Sigmoid colon (tissue), 7 donors: Measurements from ENCODE around the gene COX4I1. TPM values are rescaled to one million over a fixed set of nuclear protein-coding genes. Genes with fewer than 3 reads are reported as not detected.
A peak's percentile ranks its signal among the peaks of the same experiment; 100 is the strongest.
"Not testable (repeated sequence)": the region's sequence is repeated elsewhere in the genome, so short reads cannot be mapped to it uniquely, and the experiment has no call there.

Experiments
- DNase-seq: peaks from one replicate; pipeline ENCODE4 v3.0.0-alpha.2; 2019
- H3K27ac ChIP-seq, 4 donors: fragments of 200-600 bp; sonication (generic); one replicate each; pipeline ENCODE4 v1.5.1; 2016 to 2019; ENCODE audit warnings: mild to moderate bottlenecking in 1 of 4
- H3K27me3 ChIP-seq, 3 donors: fragments of 200-600 bp; sonication (generic); one replicate each; pipeline ENCODE4 v1.5.1; 2019; ENCODE audit warnings: mild to moderate bottlenecking in 1 of 3
- H3K36me3 ChIP-seq, 4 donors: fragments of 200-600 bp; sonication (generic); one replicate each; pipeline ENCODE4 v1.5.1; 2016 to 2019
- H3K4me1 ChIP-seq, 4 donors: fragments of 200-600 bp; sonication (generic); one replicate each; pipeline ENCODE4 v1.5.1; 2017 to 2019
- H3K4me3 ChIP-seq, 4 donors: fragments of 200-600 bp; sonication (generic); one replicate each; pipeline ENCODE4 v1.5.1; 2017 to 2019; ENCODE audit warnings: mild to moderate bottlenecking in 2 of 4, moderate library complexity in 1 of 4
- H3K9me3 ChIP-seq, 4 donors: fragments of 200-600 bp in 3 of 4; sonication (generic) in 3 of 4; one replicate each; pipeline versions ENCODE4 v1.5.1 to v1.6.1; 2013 to 2019
- CTCF ChIP-seq, 4 experiments: fragments of 450-650 bp in 3 of 4; fragments of 200-600 bp in 1 of 4; IDR thresholded peaks; one replicate each; pipeline ENCODE4 v1.5.1; 2016 to 2019; ENCODE audit warnings: antibody characterized with exemption in 4 of 4, mild to moderate bottlenecking in 3 of 4, moderate library complexity in 2 of 4
- EP300 ChIP-seq, 4 donors: sonication (generic); formaldehyde crosslinking; IDR thresholded peaks; one replicate each; pipeline ENCODE4 v1.6.1; 2017; ENCODE audit warnings: antibody characterized with exemption in 4 of 4
- POLR2A ChIP-seq, 2 donors: fragments of 450-650 bp; IDR thresholded peaks; one replicate each; pipeline ENCODE4 v1.6.1; 2016; ENCODE audit warnings: antibody characterized with exemption in 2 of 2, mild to moderate bottlenecking in 2 of 2, moderate library complexity in 2 of 2
- POLR2AphosphoS5 ChIP-seq, 4 donors: sonication (generic); formaldehyde crosslinking; IDR thresholded peaks; one replicate each; pipeline ENCODE4 v1.6.1; 2017; ENCODE audit warnings: antibody characterized with exemption in 4 of 4
- WGBS, 2 donors: extraction: QIAGEN DNeasy Blood & Tissue Kit; methylation state at CpG; one replicate each; pipeline ENCODE4 v1.1.7; 2013; 5-methylcytosine and 5-hydroxymethylcytosine counted together
- intact Hi-C: fragments of 100-400 bp; cut with DNase I; formaldehyde crosslinking; loops from one replicate; pipeline ENCODE4 v1.15.1; 2023
- polyA plus RNA-seq, 3 donors: library from polyadenylated mRNA; stranded (reverse); fragments of 200-250 nt; gene quantifications; one replicate each; pipeline ENCODE4 v1.2.3, GENCODE V29; 2013
- total RNA-seq, 4 donors: library from RNA; depleted of rRNA; stranded (reverse); fragments of >200 nt; gene quantifications; one replicate each; pipeline ENCODE4 v1.1.0, GENCODE V29; 2016
- donor health status: healthy with polysubstance abuse.
- donor health status: Bipolar disorder and iron deficiency.
- donor health status: healthy.

COX4I1 gene
- total and polyA plus RNA-seq, 7 donors: 700 to 1,922 (median 868) TPM

GRCh38 chr16:85800321-85800669 is 800 bp downstream of the COX4I1 start:
- Histone ChIP-seq H3K27ac (peak overlapping the region; percentile 88 to 99 (median 94)), H3K36me3 (peaks cover 18 to 60% (median 30%) of the 10 kb centered on the region in 4 donors)
- intact Hi-C loops: no loop called here

GRCh38 chr16:85803570-85803969 is 4.1 kb downstream of the COX4I1 start:
- TF ChIP-seq EP300 (IDR thresholded peaks at IDR 0.05) (no peak), CTCF (IDR thresholded peaks at IDR 0.05) (no peak), POLR2AphosphoS5 (IDR thresholded peaks at IDR 0.05) (no peak), POLR2A (IDR thresholded peaks at IDR 0.05) (no peak)
- intact Hi-C loops: no loop called here
- no peak for DNase-seq
- Histone ChIP-seq H3K4me1 (peaks cover 0 to 22% (median 16%) of the 10 kb centered on the region in 4 donors), H3K9me3 (no peaks in the 10 kb centered on the region), H3K27ac (no peak overlapping the region), H3K36me3 (peaks cover 23 to 62% (median 47%) of the 10 kb centered on the region in 4 donors), H3K27me3 (no peaks in the 10 kb centered on the region), H3K4me3 (no peak overlapping the region)
- 73 to 86% methylated on average over 14 of the region's 14 CpGs for WGBS, 2 donors

More at GRCh38 chr16:85800321-85800669, 800 bp downstream of the COX4I1 start:
- Histone ChIP-seq H3K27me3 (no peaks in the 10 kb centered on the region), H3K9me3 (no peaks in the 10 kb centered on the region), H3K4me3 (peak overlapping the region; percentile 76 to 100 (median 97)), H3K4me1 (peaks cover 0 to 39% (median 29%) of the 10 kb centered on the region in 4 donors)
- DNase-seq: no peak
- no peak for TF ChIP-seq POLR2A (IDR thresholded peaks at IDR 0.05)
- no peak for TF ChIP-seq EP300 (IDR thresholded peaks at IDR 0.05)
- 4 to 16% methylated on average over 9 of the region's 9 CpGs for WGBS, 2 donors

- DNase-seq: no peak
- intact Hi-C loops: no loop called here
- Histone ChIP-seq H3K9me3 (no peaks in the 10 kb centered on the region), H3K27me3 (no peaks in the 10 kb centered on the region), H3K4me1 (peaks cover 0 to 16% (median 11%) of the 10 kb centered on the region in 4 donors), H3K27ac (no peak overlapping the region), H3K36me3 (peaks cover 23 to 62% (median 47%) of the 10 kb centered on the region in 4 donors), H3K4me3 (no peak overlapping the region)
- WGBS, 2 donors: 82 to 92% methylated on average over 18 of the region's 18 CpGs
- TF ChIP-seq EP300 (IDR thresholded peaks at IDR 0.05) (no peak), CTCF (IDR thresholded peaks at IDR 0.05) (no peak), POLR2AphosphoS5 (IDR thresholded peaks at IDR 0.05) (no peak), POLR2A (IDR thresholded peaks at IDR 0.05) (no peak)
These were observed 6.0 kb downstream of the COX4I1 start for GRCh38 chr16:85805442-85806045.

DNA sequence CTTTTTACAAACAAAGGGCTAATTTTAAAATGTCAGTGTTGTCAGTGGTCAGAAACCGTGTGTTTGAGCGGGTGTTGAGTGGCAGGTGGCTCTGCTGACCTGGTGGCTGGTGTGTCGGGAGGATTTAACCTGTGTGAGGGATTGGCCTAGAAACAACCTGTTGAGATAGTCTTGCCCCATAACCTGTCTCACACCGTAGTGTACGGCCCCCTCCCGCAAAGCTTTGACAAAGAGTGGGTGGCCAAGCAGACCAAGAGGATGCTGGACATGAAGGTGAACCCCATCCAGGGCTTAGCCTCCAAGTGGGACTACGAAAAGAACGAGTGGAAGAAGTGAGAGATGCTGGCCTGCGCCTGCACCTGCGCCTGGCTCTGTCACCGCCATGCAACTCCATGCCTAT is 7.0 kb downstream of the COX4I1 start:
- Histone ChIP-seq H3K4me3 (no peak overlapping the region), H3K36me3 (peaks cover 23 to 58% (median 46%) of the 10 kb centered on the region in 4 donors), H3K9me3 (no peaks in the 10 kb centered on the region), H3K4me1 (peaks cover 0 to 6% (median 1%) of the 10 kb centered on the region in 4 donors), H3K27ac (no peak overlapping the region), H3K27me3 (no peaks in the 10 kb centered on the region)
- intact Hi-C loops: no loop called here
- TF ChIP-seq EP300 (IDR thresholded peaks at IDR 0.05): no peak
- 95 to 96% methylated on average over 11 of the region's 11 CpGs for WGBS, 2 donors
- DNase-seq: no peak

- intact Hi-C loops, H3K27ac ChIP-seq, H3K27me3 ChIP-seq, H3K4me1 ChIP-seq, H3K4me3 ChIP-seq, DNase-seq, H3K9me3 ChIP-seq: not testable (repeated sequence)
- WGBS, 2 donors: 91 to 92% methylated on average over 6 of the region's 6 CpGs
- H3K36me3 ChIP-seq: peaks cover 23 to 50% (median 42%) of the 10 kb centered on the region in 4 donors
These were observed 7.8 kb downstream of the COX4I1 start for GRCh38 chr16:85807340-85807739.

DNA sequence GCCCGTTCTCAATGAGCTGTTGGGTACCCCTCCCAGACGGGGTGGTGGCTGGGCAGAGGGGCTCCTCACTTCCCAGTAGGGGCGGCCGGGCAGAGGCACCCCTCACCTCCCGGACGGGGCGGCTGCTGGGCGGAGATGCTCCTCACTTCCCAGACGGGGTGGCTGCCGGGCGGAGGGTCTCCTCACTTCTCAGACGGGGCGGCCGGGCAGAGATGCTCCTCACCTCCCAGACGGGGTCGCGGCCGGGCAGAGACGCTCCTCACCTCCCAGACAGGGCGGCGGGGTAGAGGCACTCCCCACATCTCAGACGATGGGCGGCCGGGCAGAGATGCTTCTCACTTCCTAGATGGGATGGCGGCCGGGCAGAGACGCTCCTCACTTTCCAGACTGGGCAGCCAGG is 8.6 kb downstream of the COX4I1 start:
- 95 to 97% methylated on average over 22 to 27 of the region's 27 CpGs for WGBS, 2 donors
- H3K4me3 ChIP-seq, H3K27me3 ChIP-seq, DNase-seq, H3K9me3 ChIP-seq, H3K27ac ChIP-seq, intact Hi-C loops, H3K4me1 ChIP-seq: not testable (repeated sequence)
- H3K36me3 ChIP-seq: peaks cover 17 to 43% (median 35%) of the 10 kb centered on the region in 4 donors

GRCh38 chr16:85808926-85809325 is 9.4 kb downstream of the COX4I1 start:
- TF ChIP-seq CTCF (IDR thresholded peaks at IDR 0.05) (no peak), POLR2A (IDR thresholded peaks at IDR 0.05) (no peak), POLR2AphosphoS5 (IDR thresholded peaks at IDR 0.05) (no peak), EP300 (IDR thresholded peaks at IDR 0.05) (no peak)

More at GRCh38 chr16:85808926-85809325, 9.4 kb downstream of the COX4I1 start:
- intact Hi-C loops: no loop called here
- no peaks in the 10 kb centered on the region for H3K4me1 ChIP-seq
- H3K27ac ChIP-seq: no peak overlapping the region
- no peak overlapping the region for H3K4me3 ChIP-seq
- WGBS, 2 donors: 95 to 97% methylated on average over 7 of the region's 7 CpGs
- no peaks in the 10 kb centered on the region for H3K9me3 ChIP-seq
- no peak for DNase-seq
- H3K27me3 ChIP-seq: peaks cover 0 to 6% (median 0%) of the 10 kb centered on the region in 3 donors
- H3K36me3 ChIP-seq: peaks cover 15 to 35% (median 30%) of the 10 kb centered on the region in 4 donors
